Epithelial cell of esophagus (primary cell): ENCODE measurements around the gene NCOA7.
A peak's percentile ranks its signal among the peaks of the same experiment; 100 is the strongest.

ENCODE experiments used
- DNase-seq: peaks from one replicate; pipeline ENCODE4 v3.0.0; 2010; ENCODE audit warnings: low read depth
- H3K4me3 ChIP-seq: 2 replicates; pipeline ENCODE4 v1.5.1; 2011; ENCODE audit warnings: mild to moderate bottlenecking, low read length, control low read depth
- TF ChIP-seq, protein P1 (sequence below): IDR thresholded peaks from 2 replicates; pipeline ENCODE4 v1.5.1; 2011; ENCODE audit warnings: low read depth, mild to moderate bottlenecking, low read length, control low read depth, inconsistent platforms; ENCODE audit not compliant: insufficient read depth; ENCODE audit errors: missing control alignments

The NCOA7 gene

DNA sequence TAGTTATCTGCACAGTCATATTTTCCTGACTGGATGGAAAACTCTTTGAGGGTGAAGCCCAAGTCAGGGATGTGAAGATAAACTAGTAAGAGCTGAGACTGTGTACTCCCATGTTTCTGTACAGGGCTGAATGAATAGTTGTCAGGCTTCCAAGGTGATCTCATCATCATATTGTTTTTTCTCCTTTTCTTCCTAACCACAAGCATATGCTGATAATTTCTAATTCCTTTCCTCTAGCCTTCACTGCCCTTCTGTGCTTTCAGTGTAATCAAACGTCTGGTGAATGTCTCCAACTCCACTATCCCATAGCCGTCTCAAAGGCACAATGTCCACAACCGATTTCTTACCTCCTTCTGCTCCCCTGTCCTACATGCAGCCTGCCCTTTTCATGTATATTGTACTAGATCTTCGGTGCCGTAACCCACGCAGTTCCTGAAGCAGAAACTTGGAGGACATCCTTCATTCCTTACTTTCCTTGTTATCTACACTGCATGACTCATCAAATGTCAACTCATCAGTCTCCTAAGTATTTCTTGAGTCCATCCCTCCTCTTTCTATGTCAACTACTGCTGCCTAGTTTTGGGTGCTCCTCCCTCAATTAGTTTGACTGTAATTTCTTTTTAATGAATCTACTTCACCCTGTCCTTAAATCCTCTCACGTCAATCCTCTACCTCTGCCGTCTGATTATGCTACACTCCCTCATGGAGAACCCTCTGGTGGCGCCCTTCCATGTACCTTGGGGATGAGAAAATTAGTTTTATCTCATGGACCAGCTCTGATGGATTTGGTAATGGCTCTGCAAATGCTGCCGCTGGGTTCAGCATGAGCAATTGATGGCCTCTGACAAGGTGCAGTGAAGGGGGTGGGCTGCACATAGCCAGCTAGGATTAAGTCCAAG is 21.9 kb downstream of the NCOA7 start:
- TF ChIP-seq, protein P1, sequence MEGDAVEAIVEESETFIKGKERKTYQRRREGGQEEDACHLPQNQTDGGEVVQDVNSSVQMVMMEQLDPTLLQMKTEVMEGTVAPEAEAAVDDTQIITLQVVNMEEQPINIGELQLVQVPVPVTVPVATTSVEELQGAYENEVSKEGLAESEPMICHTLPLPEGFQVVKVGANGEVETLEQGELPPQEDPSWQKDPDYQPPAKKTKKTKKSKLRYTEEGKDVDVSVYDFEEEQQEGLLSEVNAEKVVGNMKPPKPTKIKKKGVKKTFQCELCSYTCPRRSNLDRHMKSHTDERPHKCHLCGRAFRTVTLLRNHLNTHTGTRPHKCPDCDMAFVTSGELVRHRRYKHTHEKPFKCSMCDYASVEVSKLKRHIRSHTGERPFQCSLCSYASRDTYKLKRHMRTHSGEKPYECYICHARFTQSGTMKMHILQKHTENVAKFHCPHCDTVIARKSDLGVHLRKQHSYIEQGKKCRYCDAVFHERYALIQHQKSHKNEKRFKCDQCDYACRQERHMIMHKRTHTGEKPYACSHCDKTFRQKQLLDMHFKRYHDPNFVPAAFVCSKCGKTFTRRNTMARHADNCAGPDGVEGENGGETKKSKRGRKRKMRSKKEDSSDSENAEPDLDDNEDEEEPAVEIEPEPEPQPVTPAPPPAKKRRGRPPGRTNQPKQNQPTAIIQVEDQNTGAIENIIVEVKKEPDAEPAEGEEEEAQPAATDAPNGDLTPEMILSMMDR: no peak
- peak; percentile 63 for DNase-seq
- H3K4me3 ChIP-seq: no peak overlapping the region

- TF ChIP-seq, protein P1: no peak
- H3K4me3 ChIP-seq: no peak overlapping the region
- DNase-seq: no peak
Measured at GRCh38 chr6:125814481-125814880, 23.7 kb downstream of the NCOA7 start.

GRCh38 chr6:125815080-125815910 is 24.5 kb downstream of the NCOA7 start:
- DNase-seq: no peak
- TF ChIP-seq, protein P1: no peak
- H3K4me3 ChIP-seq: no peak overlapping the region

DNA sequence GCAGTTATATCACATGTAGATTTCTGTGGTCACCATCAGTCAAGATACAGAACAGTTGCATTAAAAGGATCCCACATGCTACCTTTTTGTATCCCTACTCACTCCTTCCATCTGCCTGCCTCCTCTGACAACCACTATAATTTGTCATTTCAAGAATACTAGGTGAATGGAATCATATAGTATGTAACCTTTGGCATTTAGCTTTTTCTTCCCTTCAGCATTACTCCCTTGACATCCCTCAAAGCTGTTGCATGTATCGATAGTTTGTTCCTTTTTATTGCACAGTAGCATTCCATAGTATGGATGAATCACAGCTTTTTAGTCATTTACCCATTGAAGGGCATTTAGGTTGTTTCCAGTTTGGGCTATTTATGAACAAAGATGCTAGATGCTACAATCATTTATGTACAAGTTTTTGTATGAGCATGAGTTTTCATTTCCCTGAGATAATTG is 26.1 kb downstream of the NCOA7 start:
- TF ChIP-seq, protein P1: no peak
- DNase-seq: no peak
- H3K4me3 ChIP-seq: no peak overlapping the region

DNA sequence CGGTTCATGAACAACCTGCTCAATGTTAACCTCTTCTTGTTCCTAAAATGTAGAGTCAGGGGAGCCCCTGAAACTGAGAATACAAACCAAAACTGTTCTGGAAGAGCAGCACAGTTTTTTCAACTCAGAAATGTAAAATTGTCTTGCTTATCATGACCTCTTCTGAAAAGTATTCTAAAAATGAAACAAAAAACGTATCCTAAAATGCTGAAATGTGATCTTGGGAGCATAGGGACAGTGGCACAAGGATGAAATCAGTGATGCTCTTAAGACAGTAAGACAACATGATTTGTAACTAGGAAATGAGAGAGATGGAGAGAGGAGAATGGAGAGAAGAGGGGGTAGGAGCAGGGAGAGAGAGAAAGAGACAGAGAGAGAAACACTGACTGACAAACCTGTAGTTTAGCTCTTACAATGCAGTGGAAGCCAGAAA is 27.5 kb downstream of the NCOA7 start:
- DNase-seq: no peak
- H3K4me3 ChIP-seq: no peak overlapping the region
- TF ChIP-seq, protein P1: no peak

DNA sequence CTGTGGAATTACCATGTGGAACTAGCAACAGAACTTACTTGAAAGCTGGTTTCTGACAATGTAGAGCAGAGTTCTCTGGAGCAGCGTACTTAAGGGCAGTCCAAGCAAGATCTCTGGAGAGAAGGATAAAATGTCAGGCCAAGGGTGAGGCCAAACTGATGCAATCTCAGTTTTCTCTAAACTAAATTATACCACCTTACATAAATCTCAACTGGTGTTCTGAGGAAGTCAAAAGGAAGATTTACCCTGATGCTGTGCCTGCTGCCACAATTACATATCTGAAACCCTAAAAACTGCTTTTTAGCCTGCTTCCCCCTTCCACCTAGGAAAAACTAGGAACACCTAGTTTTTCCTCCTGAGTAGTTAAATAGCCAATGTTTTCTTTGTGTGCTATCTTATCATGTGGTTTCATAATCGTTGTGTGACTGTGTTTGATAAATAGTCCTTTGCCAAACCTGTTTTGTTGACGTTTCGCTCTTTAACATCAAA is 28.1 kb downstream of the NCOA7 start:
- no peak overlapping the region for H3K4me3 ChIP-seq
- no peak for DNase-seq
- TF ChIP-seq, protein P1: no peak
